Osteoblast (primary cell): Measurements from ENCODE around the gene ZFHX3. TPM values are rescaled to one million over a fixed set of nuclear protein-coding genes. Genes with fewer than 3 reads are reported as not detected.

Experiments used
- DNase-seq: peaks from one replicate; pipeline ENCODE4 v3.0.0; 2011; ENCODE audit warnings: low spot score, mixed read lengths; ENCODE audit not compliant: insufficient read length; ENCODE audit errors: missing footprints
- H2AFZ ChIP-seq: 2 replicates; pipeline ENCODE4 v1.6.0; 2011; ENCODE audit warnings: mild to moderate bottlenecking, low read length
- H3K27ac ChIP-seq: 2 replicates; pipeline ENCODE4 v1.5.1; 2011; ENCODE audit warnings: mild to moderate bottlenecking, low read depth, low read length, moderate library complexity
- H3K27me3 ChIP-seq: 2 replicates; pipeline ENCODE4 v1.6.0; 2012; ENCODE audit warnings: mild to moderate bottlenecking, control low read depth, inconsistent platforms, low read length, moderate library complexity; ENCODE audit not compliant: insufficient read depth
- H3K36me3 ChIP-seq: 2 replicates; pipeline ENCODE4 v1.5.1; 2011; ENCODE audit warnings: mild to moderate bottlenecking, low read length, control low read depth, moderate library complexity; ENCODE audit not compliant: insufficient read depth
- H3K4me1 ChIP-seq: 2 replicates; pipeline ENCODE4 v1.5.1; 2011; ENCODE audit warnings: mild to moderate bottlenecking, low read length, control low read depth, moderate library complexity; ENCODE audit not compliant: insufficient read depth
- H3K4me2 ChIP-seq: 2 replicates; pipeline ENCODE4 v1.6.0; 2011; ENCODE audit warnings: mild to moderate bottlenecking, low read length; ENCODE audit not compliant: insufficient read depth
- H3K4me3 ChIP-seq: fragments of 200-600 bp; sonication (generic); 3 replicates; pipeline ENCODE4 v1.5.1; 2012; ENCODE audit warnings: mild to moderate bottlenecking, low read length, inconsistent platforms; ENCODE audit not compliant: insufficient read depth
- H3K79me2 ChIP-seq: 2 replicates; pipeline ENCODE4 v1.6.0; 2012; ENCODE audit warnings: mild to moderate bottlenecking, low read length, control low read depth, inconsistent platforms; ENCODE audit not compliant: insufficient read depth
- H3K9me3 ChIP-seq: 2 replicates; pipeline ENCODE4 v1.5.1; 2011; ENCODE audit warnings: low read depth, low read length, control low read depth
- H4K20me1 ChIP-seq: 2 replicates; pipeline ENCODE4 v1.6.0; 2012; ENCODE audit warnings: mild to moderate bottlenecking, low read length, control low read depth; ENCODE audit not compliant: insufficient read depth
- CTCF ChIP-seq: IDR thresholded peaks from 2 replicates; pipeline ENCODE4 v1.5.1; 2011; ENCODE audit warnings: mild to moderate bottlenecking, low read depth, low read length, moderate library complexity; ENCODE audit errors: extremely low read depth
- total RNA-seq: library from RNA; depleted of rRNA; stranded (reverse); fragments of >200 nt; gene quantifications from 2 replicates; pipeline ENCODE4 v1.2.3, GENCODE V29; 2012

Gene ZFHX3
- total RNA-seq, 1 donor: 14.5 TPM

GRCh38 chr16:72896485-72897118, 151.3 kb downstream of the ZFHX3 start:
- Histone ChIP-seq H3K36me3 (no peaks in the 10 kb centered on the region), H4K20me1 (peaks cover 10% of the 10 kb centered on the region), H3K27me3 (no peaks in the 10 kb centered on the region), H3K9me3 (no peaks in the 10 kb centered on the region), H3K4me1 (peaks cover 20% of the 10 kb centered on the region), H3K27ac (no peak overlapping the region), H3K4me3 (no peak overlapping the region), H3K79me2 (peaks cover 58% of the 10 kb centered on the region), H3K4me2 (no peak overlapping the region), H2AFZ (no peak overlapping the region)
- DNase-seq: no peak
- TF ChIP-seq CTCF: no peak

GRCh38 chr16:72895951-72896350, 152.0 kb downstream of the ZFHX3 start:
- Histone ChIP-seq H3K9me3 (no peaks in the 10 kb centered on the region), H3K27ac (no peak overlapping the region), H2AFZ (no peak overlapping the region), H3K4me2 (no peak overlapping the region), H3K4me3 (no peak overlapping the region), H3K27me3 (no peaks in the 10 kb centered on the region), H3K4me1 (peaks cover 20% of the 10 kb centered on the region), H3K36me3 (no peaks in the 10 kb centered on the region), H4K20me1 (peaks cover 6% of the 10 kb centered on the region), H3K79me2 (peaks cover 62% of the 10 kb centered on the region)
- DNase-seq: no peak
- no peak for TF ChIP-seq CTCF

DNA sequence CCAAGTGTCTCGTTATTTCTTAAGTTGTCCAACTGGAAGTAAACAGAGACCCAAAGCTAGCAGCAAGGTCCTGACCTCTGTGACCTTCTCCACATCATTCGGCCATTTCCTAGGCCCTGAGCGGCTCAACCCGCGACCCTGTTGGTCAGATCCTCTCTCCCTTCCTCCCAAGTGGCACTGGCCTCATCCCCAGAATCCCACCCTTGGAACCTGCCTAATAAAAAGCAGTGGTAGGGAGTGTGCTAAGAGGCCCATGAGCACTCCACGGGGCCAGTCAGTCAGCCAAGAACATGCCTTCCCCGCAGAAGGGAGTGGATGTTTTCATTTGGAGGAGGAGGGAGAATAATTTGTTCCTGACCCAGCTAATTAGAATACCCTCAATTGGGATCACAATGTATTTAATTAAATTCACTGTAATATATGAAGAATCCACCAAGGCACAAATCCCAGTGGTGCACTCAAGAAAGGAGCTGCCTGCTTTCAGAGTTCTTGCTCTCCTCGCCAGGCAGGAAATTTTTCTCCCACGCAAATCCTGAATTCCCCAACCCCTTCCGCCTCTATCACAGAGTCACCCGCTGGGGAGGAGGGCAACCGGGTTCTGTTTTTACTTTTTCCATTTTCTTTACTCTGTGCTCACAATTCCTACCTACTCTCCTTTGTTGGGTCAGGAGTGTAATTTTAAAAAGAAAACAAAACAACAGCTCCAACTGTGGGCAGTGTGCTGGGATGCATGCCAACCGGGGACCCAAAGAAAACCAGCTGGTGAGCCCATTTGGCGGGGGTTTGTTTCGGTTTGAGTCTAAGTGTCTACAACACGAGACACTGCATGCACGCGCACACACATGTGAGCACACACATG, 153.4 kb downstream of the ZFHX3 start:
- peak; percentile 84 for DNase-seq
- Histone ChIP-seq H4K20me1 (no peaks in the 10 kb centered on the region), H3K4me2 (peak overlapping the region; percentile 87), H3K79me2 (peaks cover 61% of the 10 kb centered on the region), H3K27ac (peak overlapping the region; percentile 88), H3K4me1 (peaks cover 20% of the 10 kb centered on the region), H3K4me3 (peak overlapping the region; percentile 61), H3K9me3 (no peaks in the 10 kb centered on the region), H2AFZ (peak overlapping the region; percentile 34), H3K36me3 (no peaks in the 10 kb centered on the region), H3K27me3 (no peaks in the 10 kb centered on the region)
- TF ChIP-seq CTCF: no peak
